Ovary (tissue), 9 donors: ENCODE data around the gene RNF151. TPM values are rescaled to one million over a fixed set of nuclear protein-coding genes. Genes with fewer than 3 reads are reported as not detected.
"Not testable (repeated sequence)": the region's sequence is repeated elsewhere in the genome, so short reads cannot be mapped to it uniquely, and the experiment has no call there.

Source experiments
- DNase-seq, 5 donors: peaks; one replicate each; pipeline ENCODE4 v3.0.0-alpha.2; 2019 to 2020
- H3K27ac ChIP-seq, 2 donors: fragments of 200-600 bp; one replicate each; pipeline versions ENCODE4 v1.5.1 to v1.8.0; 2019 to 2022
- H3K27me3 ChIP-seq: fragments of 200-600 bp; one replicate; pipeline ENCODE4 v1.8.0; 2022
- H3K36me3 ChIP-seq: fragments of 200-600 bp; sonication (generic); one replicate; pipeline ENCODE4 v1.5.1; 2019
- H3K4me1 ChIP-seq: one replicate; pipeline ENCODE4 v1.8.1; 2013; ENCODE audit warnings: mild to moderate bottlenecking, moderate library complexity; ENCODE audit not compliant: insufficient read depth
- H3K4me3 ChIP-seq: fragments of 200-600 bp; sonication (generic); one replicate; pipeline ENCODE4 v1.5.1; 2017
- H3K9me3 ChIP-seq, 2 donors: fragments of 200-600 bp in 1 of 2; sonication (generic) in 1 of 2; one replicate each; pipeline versions ENCODE4 v1.5.1 to v1.8.1; 2013 to 2019; ENCODE audit warnings: mild to moderate bottlenecking in 1 of 2, moderate library complexity in 1 of 2
- EP300 ChIP-seq: sonication (generic); formaldehyde crosslinking; IDR thresholded peaks from one replicate; pipeline ENCODE4 v1.6.1; 2017; ENCODE audit warnings: antibody characterized with exemption
- POLR2A ChIP-seq: fragments of 450-650 bp; IDR thresholded peaks from one replicate; pipeline ENCODE4 v1.6.1; 2017; ENCODE audit warnings: antibody characterized with exemption, mild to moderate bottlenecking, moderate library complexity
- WGBS, 3 donors: extraction: QIAGEN DNeasy Blood & Tissue Kit in 1 of 3; methylation state at CpG; one replicate each; pipeline versions ENCODE4 v1.1.5 to v1.1.7; 2013 to 2017; 5-methylcytosine and 5-hydroxymethylcytosine counted together
- intact Hi-C, 4 donors: fragments of 100-400 bp; cut with DNase I; formaldehyde crosslinking; loops; one replicate each; pipeline versions ENCODE4 v1.11.0 to v1.15.1; 2022 to 2023
- polyA plus RNA-seq, 2 donors: library from polyadenylated mRNA; stranded (reverse); fragments of 200-250 nt in 1 of 2; fragments of 350-450 nt in 1 of 2; fragmentation: Illumina TruSeq in 1 of 2; extraction: RNeasy Lipid Tissue Mini Kit (QIAGEN cat#74804) in 1 of 2; gene quantifications; one replicate each; pipeline ENCODE4 v1.2.3, GENCODE V29; 2013 to 2014
- total RNA-seq, 7 donors: library from RNA; depleted of rRNA in 2 of 7; stranded (reverse); fragments of >200 nt in 2 of 7; fragmentation: NEBNext Ultra II Directional in 3 of 7; extraction: Animal tissue kit (Norgen Biotek cat#: 25700) in 3 of 7; gene quantifications; one replicate each; pipeline versions ENCODE4 v1.1.0 to v1.2.4, GENCODE V29; 2016 to 2023
- TF ChIP-seq, protein P1 (sequence below), 3 donors: fragments of 450-650 bp in 2 of 3; fragments of 200-600 bp in 1 of 3; IDR thresholded peaks; one replicate each; pipeline versions ENCODE4 v1.5.1 to v1.8.0; 2016 to 2022; ENCODE audit warnings: antibody characterized with exemption in 3 of 3, mild to moderate bottlenecking in 1 of 3
- donor health status: DM: no; HTN: no; CAD: no; lungs with moderate emphysema.
- donor health status: DM: no; HTN: no; CAD: no.
- donor health status: Bipolar disorder and iron deficiency.
- donor health status: DM: yes; HTN: yes; CAD: no.
- donor health status: DM: no; HTN: no; CAD: no.
- donor health status: DM: yes; HTN: yes; CAD: no.

Gene RNF151
- total and polyA plus RNA-seq, 9 donors, result 0.32 TPM; not detected in 8

DNA sequence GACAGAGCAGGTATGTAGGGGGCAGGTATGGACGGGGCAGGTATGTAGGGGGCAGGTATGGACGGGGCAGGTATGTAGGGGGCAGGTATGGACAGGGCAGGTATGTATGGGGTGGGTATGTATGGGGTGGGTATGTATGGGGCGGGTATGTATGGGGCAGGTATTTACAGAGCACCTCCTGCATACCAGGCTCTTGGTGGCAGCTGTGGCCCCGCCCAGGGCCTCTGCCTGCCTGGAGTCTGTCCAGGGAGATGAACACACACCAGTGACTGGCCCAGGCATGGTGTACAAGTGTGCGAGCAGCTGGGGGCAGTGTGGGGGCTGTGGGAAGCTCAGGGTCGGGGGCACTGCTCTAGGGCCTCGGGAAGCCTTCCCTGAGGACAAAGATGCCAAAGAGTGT lies 16.6 kb upstream of the RNF151 start:
- H3K4me3 ChIP-seq, result no peak overlapping the region
- H3K27ac ChIP-seq, result no peak overlapping the region
- no peaks in the 10 kb centered on the region for H3K36me3 ChIP-seq
- no peak for DNase-seq
- TF ChIP-seq, protein P1, sequence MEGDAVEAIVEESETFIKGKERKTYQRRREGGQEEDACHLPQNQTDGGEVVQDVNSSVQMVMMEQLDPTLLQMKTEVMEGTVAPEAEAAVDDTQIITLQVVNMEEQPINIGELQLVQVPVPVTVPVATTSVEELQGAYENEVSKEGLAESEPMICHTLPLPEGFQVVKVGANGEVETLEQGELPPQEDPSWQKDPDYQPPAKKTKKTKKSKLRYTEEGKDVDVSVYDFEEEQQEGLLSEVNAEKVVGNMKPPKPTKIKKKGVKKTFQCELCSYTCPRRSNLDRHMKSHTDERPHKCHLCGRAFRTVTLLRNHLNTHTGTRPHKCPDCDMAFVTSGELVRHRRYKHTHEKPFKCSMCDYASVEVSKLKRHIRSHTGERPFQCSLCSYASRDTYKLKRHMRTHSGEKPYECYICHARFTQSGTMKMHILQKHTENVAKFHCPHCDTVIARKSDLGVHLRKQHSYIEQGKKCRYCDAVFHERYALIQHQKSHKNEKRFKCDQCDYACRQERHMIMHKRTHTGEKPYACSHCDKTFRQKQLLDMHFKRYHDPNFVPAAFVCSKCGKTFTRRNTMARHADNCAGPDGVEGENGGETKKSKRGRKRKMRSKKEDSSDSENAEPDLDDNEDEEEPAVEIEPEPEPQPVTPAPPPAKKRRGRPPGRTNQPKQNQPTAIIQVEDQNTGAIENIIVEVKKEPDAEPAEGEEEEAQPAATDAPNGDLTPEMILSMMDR (IDR thresholded peaks at IDR 0.05), result no peak
- TF ChIP-seq EP300 (no peak), POLR2A (no peak)
- whole genome bisulfite sequencing, 3 donors, result 54 to 68% (median 61%) methylated on average over 7 of the region's 7 CpGs
- intact Hi-C loops, result no loop called here
- H3K4me1 ChIP-seq, result no peaks in the 10 kb centered on the region
- no peaks in the 10 kb centered on the region for H3K9me3 ChIP-seq
- H3K27me3 ChIP-seq, result no peaks in the 10 kb centered on the region

DNA sequence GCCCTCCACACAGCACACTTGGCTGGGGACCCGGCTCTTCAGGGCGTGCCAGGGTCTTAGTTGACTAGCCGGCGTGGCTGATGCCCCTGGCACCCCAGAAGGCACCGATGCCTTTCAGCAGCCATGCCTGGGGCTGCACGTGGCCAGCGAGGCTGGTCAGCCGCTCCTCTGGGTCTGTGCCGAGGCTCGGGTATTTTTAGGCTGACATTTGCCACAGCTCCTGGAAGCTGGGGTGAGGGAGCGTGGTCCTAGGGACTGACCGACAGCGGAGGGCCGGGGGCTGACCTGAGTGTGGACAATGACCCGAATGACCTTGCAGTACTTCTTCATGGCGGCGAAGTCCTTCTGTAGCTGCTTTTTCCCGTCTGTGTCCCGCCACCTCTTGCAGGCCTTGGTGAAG lies 16.1 kb upstream of the RNF151 start:
- intact Hi-C loops, result no loop called here
- no peaks in the 10 kb centered on the region for H3K27me3 ChIP-seq

GRCh38 chr16:1953734-1954133 lies 12.9 kb upstream of the RNF151 start:
- Histone ChIP-seq H3K27ac (no peak overlapping the region), H3K9me3 (no peaks in the 10 kb centered on the region), H3K36me3 (no peaks in the 10 kb centered on the region), H3K4me1 (no peaks in the 10 kb centered on the region), H3K27me3 (no peaks in the 10 kb centered on the region), H3K4me3 (no peak overlapping the region)
- 87 to 91% (median 89%) methylated on average over 18 to 22 of the region's 22 CpGs for WGBS, 3 donors
- DNase-seq, result no peak
- TF ChIP-seq, protein P1 (IDR thresholded peaks at IDR 0.05), result no peak
- no peak for TF ChIP-seq POLR2A
- TF ChIP-seq EP300, result no peak
- intact Hi-C loops, result no loop called here

More for the DNA sequence above, 16.1 kb upstream of the RNF151 start:
- no peak overlapping the region for H3K27ac ChIP-seq
- H3K36me3 ChIP-seq, result no peaks in the 10 kb centered on the region
- no peaks in the 10 kb centered on the region for H3K9me3 ChIP-seq
- TF ChIP-seq EP300, result no peak
- TF ChIP-seq, protein P1 (IDR thresholded peaks at IDR 0.05), result no peak
- no peak for TF ChIP-seq POLR2A
- WGBS, 3 donors, result 59 to 77% (median 71%) methylated on average over 18 to 19 of the region's 19 CpGs
- no peaks in the 10 kb centered on the region for H3K4me1 ChIP-seq
- H3K4me3 ChIP-seq, result no peak overlapping the region
- no peak for DNase-seq

GRCh38 chr16:1957434-1958142 lies 9.1 kb upstream of the RNF151 start:
- intact Hi-C loops, result not testable (repeated sequence)

GRCh38 chr16:1958143-1958491 lies 8.5 kb upstream of the RNF151 start:
- peak in 2 of 5 donors; percentile 39 to 47 for DNase-seq
- intact Hi-C loops, H3K27me3 ChIP-seq, H3K4me3 ChIP-seq, H3K4me1 ChIP-seq, H3K9me3 ChIP-seq, H3K36me3 ChIP-seq, H3K27ac ChIP-seq: not testable (repeated sequence)
- WGBS, 3 donors, result 66 to 82% (median 79%) methylated on average over 22 to 30 of the region's 30 CpGs

More at GRCh38 chr16:1957434-1958142, 9.1 kb upstream of the RNF151 start:
- not testable (repeated sequence) for H3K36me3 ChIP-seq, H3K4me3 ChIP-seq, H3K27me3 ChIP-seq, H3K9me3 ChIP-seq, H3K27ac ChIP-seq, H3K4me1 ChIP-seq
- 80 to 87% (median 85%) methylated on average over 20 to 22 of the region's 22 CpGs for whole genome bisulfite sequencing, 3 donors
- peak in 1 of 5 donors; percentile 19 for DNase-seq
